Activated naive CD8-positive, alpha-beta T cell treated with anti-CD3 and anti-CD28 coated beads, Interleukin-2, amount 50 U/mL, for 24 hours (primary cell): ENCODE measurements around the gene CCN2.

ENCODE experiments used
- ATAC-seq: fragments of 150-1000 bp; cut with Tn5 transposase; one replicate; pipeline ENCODE4 v1.10.0; 2021
- DNase-seq: peaks from one replicate; pipeline ENCODE4 v3.0.0; 2021
- H3K27ac Mint-ChIP-seq: one replicate; pipeline ENCODE4 v1.8.0; 2021; ENCODE audit warnings: mild to moderate bottlenecking, mixed read lengths
- H3K27me3 Mint-ChIP-seq: one replicate; pipeline ENCODE4 v1.8.0; 2021; ENCODE audit warnings: mixed read lengths
- H3K36me3 Mint-ChIP-seq: one replicate; pipeline ENCODE4 v1.8.0; 2021; ENCODE audit warnings: low read depth, mixed read lengths
- H3K4me1 Mint-ChIP-seq: one replicate; pipeline ENCODE4 v1.8.0; 2021; ENCODE audit warnings: mixed read lengths
- H3K4me3 Mint-ChIP-seq: one replicate; pipeline ENCODE4 v1.8.0; 2021; ENCODE audit warnings: mild to moderate bottlenecking, moderate library complexity, mixed read lengths
- H3K9me3 Mint-ChIP-seq: one replicate; pipeline ENCODE4 v1.8.0; 2021; ENCODE audit warnings: mixed read lengths

The CCN2 gene

DNA sequence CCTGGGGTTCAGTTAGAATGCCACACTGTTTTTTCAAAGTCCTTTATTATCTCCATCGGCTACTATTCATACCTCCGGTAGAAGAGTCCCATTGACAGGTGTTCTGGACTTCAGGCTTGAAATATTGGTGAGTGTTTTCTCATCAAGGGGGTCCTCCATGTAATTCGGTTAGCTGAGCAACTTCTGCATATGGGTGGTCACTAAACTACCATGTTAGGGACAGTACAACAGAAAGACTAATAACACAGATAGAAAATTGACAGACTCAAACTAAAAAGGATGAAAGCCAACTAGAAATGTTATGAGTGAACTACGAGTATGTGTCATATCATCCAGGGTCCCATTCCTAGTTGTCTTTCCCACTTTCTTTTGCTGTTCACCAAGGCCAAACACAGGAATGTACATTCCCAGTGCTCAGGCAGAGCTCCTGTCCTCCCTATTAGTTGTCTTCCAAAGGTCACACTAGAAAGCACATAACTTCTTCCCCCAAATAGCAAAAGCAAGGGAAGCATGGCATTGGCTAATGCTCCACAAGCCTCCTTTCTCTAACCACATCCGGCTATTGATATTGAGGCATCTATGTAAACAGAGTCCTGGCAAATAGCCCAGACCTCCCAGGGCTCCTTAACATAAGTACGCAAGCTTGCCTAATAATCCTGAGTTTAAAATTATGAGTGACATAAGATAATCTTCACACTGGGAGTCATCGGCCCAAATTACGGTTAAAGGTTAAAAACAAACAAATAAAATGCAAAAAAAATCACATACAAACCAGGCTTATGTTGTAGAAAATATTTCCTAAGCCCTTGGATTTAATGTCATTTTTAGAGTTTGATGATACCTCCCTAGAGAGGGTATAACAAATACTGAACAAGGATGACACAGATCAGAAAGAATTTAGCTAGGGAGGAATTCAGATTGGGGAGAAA lies 13.2 kb downstream of the CCN2 start:
- no peaks in the 10 kb centered on the region for H3K36me3 Mint-ChIP-seq
- H3K4me1 Mint-ChIP-seq = no peaks in the 10 kb centered on the region
- H3K27me3 Mint-ChIP-seq = peaks cover 2% of the 10 kb centered on the region
- no peaks in the 10 kb centered on the region for H3K9me3 Mint-ChIP-seq
- H3K4me3 Mint-ChIP-seq = no peak overlapping the region
- DNase-seq (no peak), ATAC-seq (no peak)
- H3K27ac Mint-ChIP-seq = no peak overlapping the region

DNA sequence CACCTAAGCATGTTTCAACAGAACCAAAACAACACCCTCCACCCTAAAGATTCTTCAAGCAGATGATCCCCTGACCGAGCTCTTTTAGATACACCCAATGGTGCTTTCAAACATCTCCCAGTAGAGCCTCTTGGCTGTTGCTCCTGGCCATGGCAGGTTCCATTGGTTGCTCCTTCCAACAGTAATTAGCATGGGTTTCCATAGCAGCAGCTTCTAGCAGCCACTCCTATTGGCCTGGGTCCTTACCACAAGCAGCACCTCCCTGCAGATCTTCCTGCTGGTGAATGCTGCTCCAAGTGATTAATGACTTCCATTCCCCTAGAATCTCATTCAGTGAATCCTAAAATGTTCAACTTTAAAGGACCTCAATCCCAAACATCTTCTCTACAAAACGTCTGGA lies 13.9 kb downstream of the CCN2 start:
- ATAC-seq (no peak), DNase-seq (no peak)
- no peak overlapping the region for H3K4me3 Mint-ChIP-seq
- H3K36me3 Mint-ChIP-seq = no peaks in the 10 kb centered on the region
- no peaks in the 10 kb centered on the region for H3K4me1 Mint-ChIP-seq
- H3K27ac Mint-ChIP-seq = no peak overlapping the region
- no peaks in the 10 kb centered on the region for H3K9me3 Mint-ChIP-seq
- peaks cover 2% of the 10 kb centered on the region for H3K27me3 Mint-ChIP-seq

DNA sequence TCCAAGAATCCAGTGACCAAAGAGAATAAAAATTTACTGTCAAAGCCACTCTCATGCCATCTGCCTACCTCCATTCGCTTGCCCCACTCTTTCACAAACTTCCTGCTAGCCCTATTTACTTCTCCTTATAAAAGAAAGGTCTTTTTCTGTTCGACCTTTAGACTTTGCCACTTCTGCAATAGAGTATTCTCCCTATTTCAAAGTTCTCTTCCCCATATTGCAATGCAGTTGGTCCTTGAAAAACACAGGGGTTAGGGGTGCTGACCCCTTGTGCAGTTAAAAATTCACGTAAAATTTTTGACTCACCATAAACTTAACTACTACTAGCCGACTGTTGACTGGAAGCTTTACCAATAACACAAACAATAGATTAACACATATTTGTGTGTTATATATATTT lies 15.0 kb downstream of the CCN2 start:
- H3K4me1 Mint-ChIP-seq = no peaks in the 10 kb centered on the region
- no peak overlapping the region for H3K4me3 Mint-ChIP-seq
- H3K27ac Mint-ChIP-seq = no peak overlapping the region
- DNase-seq = no peak
- no peak for ATAC-seq
- H3K9me3 Mint-ChIP-seq = no peaks in the 10 kb centered on the region
- H3K27me3 Mint-ChIP-seq = peaks cover 2% of the 10 kb centered on the region
- H3K36me3 Mint-ChIP-seq = no peaks in the 10 kb centered on the region

- no peaks in the 10 kb centered on the region for H3K9me3 Mint-ChIP-seq
- no peak overlapping the region for H3K4me3 Mint-ChIP-seq
- H3K27me3 Mint-ChIP-seq = peaks cover 16% of the 10 kb centered on the region
- DNase-seq (no peak), ATAC-seq (no peak)
- no peaks in the 10 kb centered on the region for H3K36me3 Mint-ChIP-seq
- no peak overlapping the region for H3K27ac Mint-ChIP-seq
- H3K4me1 Mint-ChIP-seq = no peaks in the 10 kb centered on the region
These were observed 20.0 kb downstream of the CCN2 start for GRCh38 chr6:131931063-131931750.

- Mint-ChIP-seq H3K27me3 (peaks cover 16% of the 10 kb centered on the region), H3K9me3 (no peaks in the 10 kb centered on the region), H3K27ac (no peak overlapping the region), H3K4me1 (no peaks in the 10 kb centered on the region), H3K36me3 (no peaks in the 10 kb centered on the region), H3K4me3 (no peak overlapping the region)
- DNase-seq (no peak), ATAC-seq (no peak)
These were observed 21.2 kb downstream of the CCN2 start for GRCh38 chr6:131929976-131930375.

GRCh38 chr6:131929264-131929663 lies 21.9 kb downstream of the CCN2 start:
- no peak for DNase-seq
- H3K36me3 Mint-ChIP-seq = no peaks in the 10 kb centered on the region
- ATAC-seq = no peak
- no peaks in the 10 kb centered on the region for H3K4me1 Mint-ChIP-seq
- peaks cover 16% of the 10 kb centered on the region for H3K27me3 Mint-ChIP-seq
- no peaks in the 10 kb centered on the region for H3K9me3 Mint-ChIP-seq
- H3K27ac Mint-ChIP-seq = no peak overlapping the region
- H3K4me3 Mint-ChIP-seq = no peak overlapping the region

- H3K27me3 Mint-ChIP-seq = peaks cover 10% of the 10 kb centered on the region
- no peaks in the 10 kb centered on the region for H3K36me3 Mint-ChIP-seq
- no peak overlapping the region for H3K4me3 Mint-ChIP-seq
- DNase-seq (no peak), ATAC-seq (no peak)
- H3K9me3 Mint-ChIP-seq = peaks cover 13% of the 10 kb centered on the region
- H3K27ac Mint-ChIP-seq = no peak overlapping the region
- no peaks in the 10 kb centered on the region for H3K4me1 Mint-ChIP-seq
These were observed 26.2 kb downstream of the CCN2 start for GRCh38 chr6:131924881-131925474.

DNA sequence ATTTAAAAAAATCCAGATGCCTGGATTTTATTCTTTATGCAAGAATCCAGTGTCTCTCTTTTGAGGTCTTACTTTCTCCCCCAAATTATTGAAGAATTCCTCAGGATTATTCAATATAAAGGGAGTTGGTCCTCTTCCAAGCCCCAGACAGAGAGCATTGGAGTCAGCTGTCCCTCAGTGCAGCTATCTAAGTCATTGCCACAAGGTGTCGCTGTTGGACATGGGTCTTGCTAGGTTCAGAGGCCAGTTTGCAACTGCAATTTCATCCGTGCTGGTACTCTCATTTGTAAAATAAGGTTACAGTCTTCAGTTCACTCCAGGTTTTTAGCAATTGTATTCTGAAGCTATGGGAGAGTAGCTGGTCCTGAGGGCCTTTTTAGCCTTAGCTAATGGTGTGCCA lies 27.8 kb downstream of the CCN2 start:
- no peak overlapping the region for H3K27ac Mint-ChIP-seq
- DNase-seq = peak; percentile 51
- no peak for ATAC-seq
- H3K9me3 Mint-ChIP-seq = peaks cover 13% of the 10 kb centered on the region
- no peak overlapping the region for H3K4me3 Mint-ChIP-seq
- H3K36me3 Mint-ChIP-seq = no peaks in the 10 kb centered on the region
- H3K27me3 Mint-ChIP-seq = peaks cover 8% of the 10 kb centered on the region
- H3K4me1 Mint-ChIP-seq = no peaks in the 10 kb centered on the region

- H3K27ac Mint-ChIP-seq = no peak overlapping the region
- H3K27me3 Mint-ChIP-seq = peaks cover 16% of the 10 kb centered on the region
- DNase-seq = no peak
- H3K4me1 Mint-ChIP-seq = peaks cover 21% of the 10 kb centered on the region
- H3K4me3 Mint-ChIP-seq = no peak overlapping the region
- peaks cover 24% of the 10 kb centered on the region for H3K9me3 Mint-ChIP-seq
- peaks cover 2% of the 10 kb centered on the region for H3K36me3 Mint-ChIP-seq
- no peak for ATAC-seq
These were observed 30.5 kb downstream of the CCN2 start for GRCh38 chr6:131920656-131921055.

DNA sequence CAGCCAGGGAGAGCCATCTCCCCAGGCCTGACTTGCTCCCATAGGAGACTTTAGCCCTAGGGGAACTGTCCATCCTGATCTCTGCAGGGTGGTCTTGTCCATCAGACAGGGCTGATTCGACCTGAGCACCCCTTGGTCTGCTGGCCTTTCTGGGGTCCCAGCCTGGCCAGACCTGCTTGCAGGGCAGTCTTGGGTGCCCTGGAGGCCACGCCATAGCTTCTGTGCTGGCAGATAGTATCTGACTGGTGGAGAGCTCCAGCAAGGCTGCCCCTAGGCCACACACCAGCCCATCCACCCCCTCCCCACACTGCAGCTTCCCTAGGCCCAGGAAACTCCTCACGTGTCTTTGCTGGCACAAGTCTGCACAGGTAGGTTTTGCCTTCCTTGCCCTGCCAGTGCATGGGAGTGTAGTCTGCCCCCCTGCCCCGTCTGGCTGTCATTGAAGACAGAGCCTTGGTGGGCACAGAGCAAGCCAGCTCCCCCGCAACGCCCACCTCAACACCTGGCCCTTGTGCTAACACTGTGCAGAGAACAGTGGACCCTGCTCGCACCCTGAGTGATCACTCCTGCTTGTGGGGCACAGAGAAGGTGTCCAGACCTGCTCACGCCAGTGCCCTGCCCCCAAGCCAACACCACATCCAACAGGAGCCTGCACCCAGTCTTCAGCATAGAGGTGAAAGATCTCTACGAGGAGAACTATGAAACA lies 32.4 kb downstream of the CCN2 start:
- peaks cover 2% of the 10 kb centered on the region for H3K36me3 Mint-ChIP-seq
- H3K4me1 Mint-ChIP-seq = peaks cover 21% of the 10 kb centered on the region
- peaks cover 25% of the 10 kb centered on the region for H3K9me3 Mint-ChIP-seq
- no peak for DNase-seq
- peaks cover 26% of the 10 kb centered on the region for H3K27me3 Mint-ChIP-seq
- no peak overlapping the region for H3K4me3 Mint-ChIP-seq
- no peak overlapping the region for H3K27ac Mint-ChIP-seq
- ATAC-seq = no peak

DNA sequence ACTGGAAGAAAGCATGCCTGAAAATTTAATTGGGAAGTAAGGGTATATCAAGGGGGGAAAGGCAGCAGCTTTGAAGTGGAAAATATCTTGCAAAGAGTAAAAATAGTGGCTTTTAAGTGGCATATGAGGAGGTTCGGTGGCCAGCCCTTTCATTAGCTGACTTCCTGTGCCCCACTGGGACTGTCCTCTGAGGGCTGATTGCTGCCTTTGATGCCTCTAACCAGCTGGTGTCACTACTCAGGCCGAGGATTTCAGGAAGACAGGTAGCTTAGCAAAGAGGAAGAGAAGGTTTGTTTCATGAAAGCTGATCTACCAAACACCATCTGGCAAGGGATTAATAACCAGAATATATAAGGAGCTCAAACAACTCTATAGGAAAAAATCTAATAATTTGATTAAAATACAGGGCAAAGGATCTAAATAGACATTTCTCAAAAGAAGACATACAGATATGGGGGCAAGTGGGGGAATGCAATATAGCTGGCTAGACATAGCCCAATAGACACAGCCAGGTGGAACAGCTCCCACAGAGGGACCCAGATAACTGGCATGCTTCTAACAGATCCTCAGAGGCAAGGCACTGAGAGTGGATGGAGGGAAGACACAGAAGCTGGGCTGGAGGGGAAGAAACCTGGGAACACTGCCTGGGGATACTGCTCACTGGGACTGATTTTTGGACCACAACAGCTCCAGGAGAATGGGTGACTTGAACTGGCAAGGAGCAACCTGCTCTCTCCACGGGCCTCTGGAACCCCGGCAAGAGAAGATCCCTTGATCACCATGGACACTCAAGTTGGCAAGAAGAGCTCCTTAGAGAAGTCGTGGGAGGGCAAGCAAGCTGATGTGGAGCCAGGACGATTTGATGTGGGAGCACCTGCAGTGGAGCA lies 33.2 kb downstream of the CCN2 start:
- Mint-ChIP-seq H3K4me3 (no peak overlapping the region), H3K9me3 (peaks cover 18% of the 10 kb centered on the region), H3K4me1 (peaks cover 21% of the 10 kb centered on the region), H3K27me3 (peaks cover 33% of the 10 kb centered on the region), H3K27ac (no peak overlapping the region), H3K36me3 (peaks cover 2% of the 10 kb centered on the region)
- ATAC-seq = no peak
- no peak for DNase-seq

- no peak overlapping the region for H3K27ac Mint-ChIP-seq
- ATAC-seq (peak; percentile 42), DNase-seq (no peak)
- peaks cover 21% of the 10 kb centered on the region for H3K4me1 Mint-ChIP-seq
- H3K36me3 Mint-ChIP-seq = peaks cover 2% of the 10 kb centered on the region
- peaks cover 33% of the 10 kb centered on the region for H3K27me3 Mint-ChIP-seq
- no peak overlapping the region for H3K4me3 Mint-ChIP-seq
- H3K9me3 Mint-ChIP-seq = peaks cover 15% of the 10 kb centered on the region
These were observed 33.9 kb downstream of the CCN2 start for GRCh38 chr6:131917318-131917717.

GRCh38 chr6:131916847-131917246 lies 34.3 kb downstream of the CCN2 start:
- H3K4me1 Mint-ChIP-seq = peaks cover 21% of the 10 kb centered on the region
- ATAC-seq (no peak), DNase-seq (no peak)
- no peak overlapping the region for H3K4me3 Mint-ChIP-seq
- H3K36me3 Mint-ChIP-seq = peaks cover 2% of the 10 kb centered on the region
- peaks cover 11% of the 10 kb centered on the region for H3K9me3 Mint-ChIP-seq
- H3K27ac Mint-ChIP-seq = no peak overlapping the region
- peaks cover 31% of the 10 kb centered on the region for H3K27me3 Mint-ChIP-seq
